LNCaP clone FGC (cell line): ENCODE results near the gene SKAP1.

Experiments used
- DNase-seq: peaks from one replicate; pipeline ENCODE4 v3.0.0-alpha.2; 2011; ENCODE audit warnings: low read depth
- H3K4me3 ChIP-seq: 2 replicates; pipeline ENCODE4 v1.5.1; 2011; ENCODE audit warnings: mild to moderate bottlenecking, low read depth, low read length, control low read depth
- CTCF ChIP-seq: IDR thresholded peaks from 2 replicates; pipeline ENCODE4 v1.5.1; 2012; ENCODE audit warnings: mild to moderate bottlenecking; ENCODE audit not compliant: control insufficient read depth, insufficient read depth; ENCODE audit errors: extremely low read depth

The SKAP1 gene

GRCh38 chr17:48121923-48122664 is 307.9 kb downstream of the SKAP1 start:
- TF ChIP-seq CTCF = no peak
- no peak overlapping the region for H3K4me3 ChIP-seq
- DNase-seq = no peak

- DNase-seq = no peak
- H3K4me3 ChIP-seq = no peak overlapping the region
- no peak for TF ChIP-seq CTCF
Observed at GRCh38 chr17:48113201-48113676, 316.8 kb downstream of the SKAP1 start.

GRCh38 chr17:48111937-48112241 is 318.1 kb downstream of the SKAP1 start:
- no peak for TF ChIP-seq CTCF
- no peak overlapping the region for H3K4me3 ChIP-seq
- DNase-seq = no peak

GRCh38 chr17:48110761-48111160 is 319.3 kb downstream of the SKAP1 start:
- H3K4me3 ChIP-seq = no peak overlapping the region
- DNase-seq = no peak
- no peak for TF ChIP-seq CTCF

- TF ChIP-seq CTCF = peak; percentile 22; the same call in 1 of the 2 replicates
- peak; percentile 65 for DNase-seq
- H3K4me3 ChIP-seq = peak within 1 kb of the TSS; percentile 80
Observed at GRCh38 chr17:48107137-48108055, 322.6 kb downstream of the SKAP1 start, which contains the start of gene SNX11. SNX11 (plus strand) TSS chr17:48107766; CDS start chr17:48112044, 4,278 bp downstream.

- H3K4me3 ChIP-seq = peak overlapping the region; percentile 80
- no peak for DNase-seq
- no peak for TF ChIP-seq CTCF
Observed at GRCh38 chr17:48106802-48107136, 323.2 kb downstream of the SKAP1 start.
